Endothelial cell of umbilical vein (primary cell): Measurements from ENCODE around the gene TMEM150C. TPM values are rescaled to one million over a fixed set of nuclear protein-coding genes. Genes with fewer than 3 reads are reported as not detected.

ENCODE experiments used
- BruUV-seq: library from RNA; stranded (reverse); fragments of 400-500 nt; replicated peaks from 2 replicates; lab custom pipeline; 2021; lab: Mats Ljungman, UMichigan
- CTCF ChIA-PET: fragments of 300-600, 350-600 bp; sonication (Branson Sonifier 250); formaldehyde crosslinking; loops from one replicate; lab custom pipeline; 2021; ENCODE audit warnings: antibody characterized with exemption, inconsistent platforms; lab: Charles Lee
- POLR2A ChIA-PET: fragments of 300-600, 350-600 bp; sonication (Branson Sonifier 250); formaldehyde crosslinking; loops from one replicate; lab custom pipeline; 2021; ENCODE audit warnings: antibody characterized with exemption, inconsistent platforms; lab: Charles Lee
- DNase-seq: peaks from one replicate; pipeline ENCODE4 v3.0.0-alpha.2; 2011; ENCODE audit warnings: low read depth, low spot score
- FAIRE-seq: peaks from 2 replicates; lab custom pipeline; 2011; peaks lifted over from hg19 to GRCh38; lab: Jason Lieb, UNC
- H2AFZ ChIP-seq: 2 replicates; pipeline ENCODE4 v1.6.0; 2012; ENCODE audit warnings: low read depth, low read length, control low read depth, inconsistent platforms
- H3K27ac ChIP-seq: 2 replicates; pipeline ENCODE4 v1.5.1; 2011; ENCODE audit warnings: low read depth, mild to moderate bottlenecking, control low read depth, low read length, moderate library complexity; ENCODE audit not compliant: insufficient read depth
- H3K27me3 ChIP-seq, 2 experiments: 2 replicates each; pipeline versions ENCODE4 v1.6.0 to v1.6.1; 2011; ENCODE audit warnings: low read length in 2 of 2, mixed read lengths in 1 of 2; ENCODE audit not compliant: control insufficient read depth in 2 of 2, insufficient read depth in 2 of 2
- H3K36me3 ChIP-seq, 2 experiments: 2 replicates in 1 of 2; 3 replicates in 1 of 2; pipeline ENCODE4 v1.5.1; 2011; ENCODE audit warnings: low read length in 2 of 2, mild to moderate bottlenecking in 1 of 2, moderate library complexity in 1 of 2; ENCODE audit not compliant: control insufficient read depth in 2 of 2, insufficient read depth in 2 of 2; ENCODE audit errors: extremely low read depth in 1 of 2
- H3K4me1 ChIP-seq: 3 replicates; pipeline ENCODE4 v1.5.1; 2011; ENCODE audit warnings: mild to moderate bottlenecking, low read length; ENCODE audit not compliant: control insufficient read depth, insufficient read depth; ENCODE audit errors: extremely low read depth
- H3K4me2 ChIP-seq: 2 replicates; pipeline ENCODE4 v1.6.1; 2011; ENCODE audit warnings: low read length, control low read depth, mixed read lengths; ENCODE audit not compliant: insufficient read depth
- H3K4me3 ChIP-seq, 3 experiments: fragments of 200-600 bp in 1 of 3; sonication (generic), shearing (Covaris generic) in 1 of 3; replicated peaks in 1 of 3; 2 replicates each; pipeline ENCODE4 v1.5.1; 2011 to 2016; ENCODE audit warnings: control low read depth in 3 of 3, low read length in 3 of 3, mild to moderate bottlenecking in 2 of 3, inconsistent platforms in 1 of 3, low read depth in 1 of 3, moderate library complexity in 1 of 3; ENCODE audit not compliant: insufficient read depth in 1 of 3
- H3K79me2 ChIP-seq: 2 replicates; pipeline ENCODE4 v1.6.0; 2012; ENCODE audit warnings: low read length, inconsistent platforms; ENCODE audit not compliant: control insufficient read depth, insufficient read depth
- H3K9ac ChIP-seq: replicated peaks from 2 replicates; pipeline ENCODE3; 2011; ENCODE audit warnings: low read length, control low read depth; ENCODE audit not compliant: insufficient read depth; ENCODE audit errors: extremely low read depth
- H3K9me1 ChIP-seq: replicated peaks from 3 replicates; pipeline ENCODE4 v1.6.0; 2011; ENCODE audit warnings: mild to moderate bottlenecking, low read length; ENCODE audit not compliant: control insufficient read depth, insufficient read depth; ENCODE audit errors: extremely low read depth
- H3K9me3 ChIP-seq: replicated peaks from 2 replicates; pipeline ENCODE4 v1.5.1; 2012; ENCODE audit warnings: low read length, inconsistent platforms; ENCODE audit not compliant: control insufficient read depth, insufficient read depth
- H4K20me1 ChIP-seq: replicated peaks from 2 replicates; pipeline ENCODE3; 2011; ENCODE audit warnings: mild to moderate bottlenecking, low read length; ENCODE audit not compliant: control insufficient read depth, insufficient read depth; ENCODE audit errors: extremely low read depth
- EZH2 ChIP-seq: IDR thresholded peaks from 2 replicates; pipeline ENCODE4 v1.6.1; 2012; ENCODE audit warnings: borderline replicate concordance, low read depth, mild to moderate bottlenecking, moderate library complexity, low read length, inconsistent platforms; ENCODE audit not compliant: severe bottlenecking
- FOS ChIP-seq: IDR thresholded peaks from 2 replicates; pipeline ENCODE4 v1.6.1; 2011; ENCODE audit warnings: mild to moderate bottlenecking, low read length, moderate library complexity, borderline replicate concordance; ENCODE audit not compliant: insufficient read depth
- GATA2 ChIP-seq: IDR thresholded peaks from 2 replicates; pipeline ENCODE4 v1.7.0; 2011; ENCODE audit warnings: low read depth, mild to moderate bottlenecking, moderate library complexity, mixed read lengths, low read length; ENCODE audit not compliant: insufficient read length, insufficient read depth
- JUN ChIP-seq: IDR thresholded peaks from 2 replicates; pipeline ENCODE4 v1.6.1; 2011; ENCODE audit warnings: borderline replicate concordance, low read depth; ENCODE audit not compliant: insufficient read length, insufficient read depth
- MYC ChIP-seq: IDR thresholded peaks from one replicate; pipeline ENCODE4 v1.6.1; 2011; ENCODE audit warnings: mild to moderate bottlenecking, low read depth, low read length
- POLR2A ChIP-seq: IDR thresholded peaks from 2 replicates; pipeline ENCODE4 v1.6.1; 2012; ENCODE audit warnings: low read depth, mild to moderate bottlenecking, control low read depth, low read length
- POLR2AphosphoS5 ChIP-seq: IDR thresholded peaks from 2 replicates; pipeline ENCODE4 v1.6.1; 2012; ENCODE audit warnings: low read depth, mild to moderate bottlenecking, control low read depth, low read length, moderate library complexity; ENCODE audit not compliant: insufficient read depth
- dilution Hi-C: fragments of 300-500 bp; cut with MboI; formaldehyde crosslinking; loops from one replicate; pipeline ENCODE4 v1.15.0; 2019; ENCODE audit warnings: low sequenced_read_pairs; ENCODE audit not compliant: extremely low pct_ligation_motif_present
- intact Hi-C: fragments of 100-400 bp; cut with micrococcal nuclease; formaldehyde crosslinking; loops from one replicate; pipeline ENCODE4 v1.10.0; 2022
- polyA plus RNA-seq, 4 experiments: library from polyadenylated mRNA; depleted of rRNA in 3 of 4; stranded (reverse) in 3 of 4; unstranded in 1 of 4; fragments of >200 nt; gene quantifications; 2 replicates each; pipeline versions ENCODE4 v1.2.1 to v1.2.3, GENCODE V29; 2011 to 2012; ENCODE audit warnings: missing spikeins in 1 of 4
- total RNA-seq: library from RNA; stranded (reverse); gene quantifications from 2 replicates; pipeline ENCODE4 v1.2.3, GENCODE V29; 2021
- TF ChIP-seq, protein P1 (sequence below): IDR thresholded peaks from 2 replicates; pipeline ENCODE4 v1.6.1; 2011; ENCODE audit not compliant: insufficient read depth, insufficient read length
- TF ChIP-seq, protein P2 (sequence below), 2 donors: IDR thresholded peaks; 1 replicate in 1 of 2; 2 replicates in 1 of 2; pipeline ENCODE4 v1.5.1; 2011; ENCODE audit warnings: low read length in 2 of 2, mild to moderate bottlenecking in 2 of 2, moderate library complexity in 2 of 2, control low read depth in 1 of 2, inconsistent platforms in 1 of 2, low read depth in 1 of 2; ENCODE audit not compliant: insufficient read depth in 1 of 2; ENCODE audit errors: extremely low read depth in 1 of 2

Gene TMEM150C
- total and polyA plus RNA-seq, 2 donors (not counting 3 experiments of a cell fraction or from before 2014, with no cell fraction given), result 4.1 to 6.6 TPM

DNA sequence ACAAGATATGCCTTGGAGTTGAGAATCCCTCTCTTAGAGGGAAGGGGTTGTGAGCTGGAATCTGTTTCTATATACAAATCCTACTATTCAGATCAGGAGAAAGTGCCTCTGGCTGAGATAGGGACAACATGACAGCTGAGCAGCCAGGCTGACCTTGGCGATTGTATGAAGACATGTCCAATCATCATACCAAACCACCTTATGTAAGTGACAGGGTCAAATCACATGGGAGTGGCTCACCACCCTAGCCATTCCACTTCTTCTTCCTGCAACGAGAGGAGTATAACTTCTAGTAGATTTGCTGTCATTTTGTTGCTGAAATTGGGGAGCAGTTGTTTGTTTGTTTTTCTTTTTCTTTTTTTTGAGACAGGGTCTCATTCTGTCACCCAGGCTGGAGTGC lies 48.3 kb upstream of the TMEM150C start:
- peaks cover 0 to 6% of the 10 kb centered on the region in 2 experiments for H3K27me3 ChIP-seq
- no peak overlapping the region for H3K4me2 ChIP-seq
- DNase-seq, result no peak
- no peak overlapping the region for H2AFZ ChIP-seq
- H3K4me3 ChIP-seq, result no peak overlapping the region
- H3K9me3 ChIP-seq, result no peaks in the 10 kb centered on the region
- no peak for FAIRE-seq
- no peaks in the 10 kb centered on the region for H3K9me1 ChIP-seq
- intact Hi-C loops, result no loop called here
- H3K4me1 ChIP-seq, result no peaks in the 10 kb centered on the region
- H3K9ac ChIP-seq, result no peak overlapping the region
- dilution Hi-C loops, result no loop called here
- no peaks in the 10 kb centered on the region for H4K20me1 ChIP-seq
- TF ChIP-seq EZH2 (no peak), JUN (no peak), POLR2AphosphoS5 (no peak), GATA2 (no peak), POLR2A (no peak), FOS (no peak), MYC (no peak)
- TF ChIP-seq, protein P1, sequence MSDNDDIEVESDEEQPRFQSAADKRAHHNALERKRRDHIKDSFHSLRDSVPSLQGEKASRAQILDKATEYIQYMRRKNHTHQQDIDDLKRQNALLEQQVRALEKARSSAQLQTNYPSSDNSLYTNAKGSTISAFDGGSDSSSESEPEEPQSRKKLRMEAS, result no peak
- TF ChIP-seq, protein P2, sequence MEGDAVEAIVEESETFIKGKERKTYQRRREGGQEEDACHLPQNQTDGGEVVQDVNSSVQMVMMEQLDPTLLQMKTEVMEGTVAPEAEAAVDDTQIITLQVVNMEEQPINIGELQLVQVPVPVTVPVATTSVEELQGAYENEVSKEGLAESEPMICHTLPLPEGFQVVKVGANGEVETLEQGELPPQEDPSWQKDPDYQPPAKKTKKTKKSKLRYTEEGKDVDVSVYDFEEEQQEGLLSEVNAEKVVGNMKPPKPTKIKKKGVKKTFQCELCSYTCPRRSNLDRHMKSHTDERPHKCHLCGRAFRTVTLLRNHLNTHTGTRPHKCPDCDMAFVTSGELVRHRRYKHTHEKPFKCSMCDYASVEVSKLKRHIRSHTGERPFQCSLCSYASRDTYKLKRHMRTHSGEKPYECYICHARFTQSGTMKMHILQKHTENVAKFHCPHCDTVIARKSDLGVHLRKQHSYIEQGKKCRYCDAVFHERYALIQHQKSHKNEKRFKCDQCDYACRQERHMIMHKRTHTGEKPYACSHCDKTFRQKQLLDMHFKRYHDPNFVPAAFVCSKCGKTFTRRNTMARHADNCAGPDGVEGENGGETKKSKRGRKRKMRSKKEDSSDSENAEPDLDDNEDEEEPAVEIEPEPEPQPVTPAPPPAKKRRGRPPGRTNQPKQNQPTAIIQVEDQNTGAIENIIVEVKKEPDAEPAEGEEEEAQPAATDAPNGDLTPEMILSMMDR (IDR thresholded peaks at IDR 0.05; ENCODE audit: extremely low read depth in 1 of 2, insufficient read depth in 1 of 2, low read depth in 1 of 2, low read length in 2 of 2), result no peak
- H3K27ac ChIP-seq, result no peak overlapping the region
- no peaks in the 10 kb centered on the region for H3K36me3 ChIP-seq
- ChIA-PET POLR2A (no interaction called here), CTCF (no interaction called here)
- H3K79me2 ChIP-seq, result no peaks in the 10 kb centered on the region
- BruUV-seq, result no TSS peak
